GM10847 (cell line): Measurements from ENCODE around the gene PBXIP1.

ENCODE experiments used
- POLR2A ChIP-seq: IDR thresholded peaks from 2 replicates; pipeline ENCODE4 v1.6.1; 2011; ENCODE audit not compliant: insufficient read length; ENCODE audit errors: extremely low read depth

PBXIP1 gene

GRCh38 chr1:154957091-154957657, 1.3 kb upstream of the PBXIP1 start:
- TF ChIP-seq POLR2A = no peak

- no peak for TF ChIP-seq POLR2A
Measured at GRCh38 chr1:154956544-154956941, 644 bp upstream of the PBXIP1 start.

GRCh38 chr1:154955039-154955717, 721 bp downstream of the PBXIP1 start:
- peak; percentile 14 for TF ChIP-seq POLR2A

GRCh38 chr1:154954541-154954940, 1.4 kb downstream of the PBXIP1 start:
- TF ChIP-seq POLR2A = no peak

GRCh38 chr1:154953611-154954038, 2.3 kb downstream of the PBXIP1 start:
- no peak for TF ChIP-seq POLR2A

GRCh38 chr1:154952664-154953063, 3.2 kb downstream of the PBXIP1 start:
- no peak for TF ChIP-seq POLR2A

- TF ChIP-seq POLR2A = no peak
Measured at GRCh38 chr1:154951901-154952657, 3.8 kb downstream of the PBXIP1 start.

- TF ChIP-seq POLR2A = no peak
Measured at GRCh38 chr1:154948079-154948478, 7.8 kb downstream of the PBXIP1 start.

GRCh38 chr1:154945962-154946850, 9.7 kb downstream of the PBXIP1 start:
- TF ChIP-seq POLR2A = no peak

- TF ChIP-seq POLR2A = no peak
Measured at GRCh38 chr1:154945160-154945961, 10.5 kb downstream of the PBXIP1 start.

GRCh38 chr1:154944401-154945159, 11.3 kb downstream of the PBXIP1 start:
- no peak for TF ChIP-seq POLR2A

- TF ChIP-seq POLR2A = no peak
Measured at GRCh38 chr1:154943649-154944400, 12.1 kb downstream of the PBXIP1 start.
